Spleen (tissue), 13 donors: ENCODE measurements around the gene PPAT. TPM values are rescaled to one million over a fixed set of nuclear protein-coding genes. Genes with fewer than 3 reads are reported as not detected.

Source experiments
- DNase-seq: peaks from one replicate; pipeline ENCODE4 v3.0.0-alpha.2; 2020
- H3K27ac ChIP-seq, 8 donors: fragments of 200-600 bp; sonication (generic) in 7 of 8; 1 replicate in 4 of 8; 2 replicates in 4 of 8; pipeline versions ENCODE4 v1.5.0 to v1.8.0; 2016 to 2021; ENCODE audit warnings: inconsistent platforms in 4 of 8, mild to moderate bottlenecking in 4 of 8, moderate library complexity in 1 of 8
- H3K27me3 ChIP-seq, 7 donors: fragments of 200-600 bp; sonication (generic) in 6 of 7; replicated peaks in 1 of 7; 1 replicate in 4 of 7; 2 replicates in 3 of 7; pipeline versions ENCODE4 v1.5.0 to v1.8.0; 2016 to 2021; ENCODE audit warnings: inconsistent platforms in 3 of 7, mild to moderate bottlenecking in 1 of 7
- H3K36me3 ChIP-seq, 6 donors: fragments of 200-600 bp; sonication (generic) in 5 of 6; 1 replicate in 4 of 6; 2 replicates in 2 of 6; pipeline versions ENCODE4 v1.5.0 to v1.8.0; 2016 to 2021; ENCODE audit warnings: inconsistent platforms in 2 of 6
- H3K4me1 ChIP-seq, 6 donors: fragments of 200-600 bp; sonication (generic) in 5 of 6; 1 replicate in 3 of 6; 2 replicates in 3 of 6; pipeline versions ENCODE4 v1.5.0 to v1.8.0; 2016 to 2021; ENCODE audit warnings: inconsistent platforms in 3 of 6
- H3K4me3 ChIP-seq, 8 donors: fragments of 200-600 bp; sonication (generic) in 7 of 8; 1 replicate in 4 of 8; 2 replicates in 4 of 8; pipeline versions ENCODE4 v1.5.0 to v1.8.0; 2016 to 2021; ENCODE audit warnings: inconsistent platforms in 4 of 8, mild to moderate bottlenecking in 4 of 8, moderate library complexity in 2 of 8
- H3K9me3 ChIP-seq, 8 donors: fragments of 200-600 bp; sonication (generic) in 7 of 8; 1 replicate in 4 of 8; 2 replicates in 4 of 8; pipeline versions ENCODE4 v1.5.0 to v1.8.0; 2016 to 2021; ENCODE audit warnings: inconsistent platforms in 4 of 8
- POLR2A ChIP-seq, 3 donors: fragments of 450-650 bp; IDR thresholded peaks; one replicate each; pipeline ENCODE4 v1.5.1; 2017; ENCODE audit warnings: antibody characterized with exemption in 3 of 3, mild to moderate bottlenecking in 1 of 3
- POLR2AphosphoS5 ChIP-seq, 3 donors: sonication (generic); formaldehyde crosslinking; IDR thresholded peaks; one replicate each; pipeline ENCODE4 v1.5.1; 2017; ENCODE audit warnings: antibody characterized with exemption in 3 of 3
- WGBS, 5 donors: extraction: QIAGEN DNeasy Blood & Tissue Kit in 3 of 5; methylation state at CpG; one replicate each; pipeline versions ENCODE4 v1.1.5 to v1.1.7; 2013 to 2018; 5-methylcytosine and 5-hydroxymethylcytosine counted together
- intact Hi-C: fragments of 100-400 bp; cut with DNase I; formaldehyde crosslinking; loops from one replicate; pipeline ENCODE4 v1.15.0; 2023; ENCODE audit warnings: low total_unique reads
- long read RNA-seq, 2 donors: transcript quantifications; one replicate each; lab custom pipeline, GENCODE V29; 2026
- polyA plus RNA-seq, 3 donors: library from polyadenylated mRNA; stranded (reverse); fragments of 200-250 nt; gene quantifications; one replicate each; pipeline ENCODE4 v1.2.1, GENCODE V29; 2013
- total RNA-seq, 7 donors: library from RNA; depleted of rRNA in 3 of 7; stranded (reverse); fragments of >200 nt in 3 of 7; fragmentation: NEBNext Ultra II Directional in 4 of 7; extraction: Animal tissue kit (Norgen Biotek cat#: 25700) in 4 of 7; gene quantifications; one replicate each; pipeline versions ENCODE4 v1.1.0 to v1.2.1, GENCODE V29; 2016 to 2021
- TF ChIP-seq, protein P1 (sequence below), 11 experiments: fragments of 200-600 bp in 7 of 11; fragments of 450-650 bp in 4 of 11; sonication (generic) in 4 of 11; IDR thresholded peaks in 8 of 11; conservative IDR thresholded peaks in 3 of 11; 1 replicate in 7 of 11; 2 replicates in 4 of 11; pipeline versions ENCODE4 v1.4.0 to v1.8.0; 2016 to 2021; ENCODE audit warnings: antibody characterized with exemption in 11 of 11, inconsistent platforms in 4 of 11, mild to moderate bottlenecking in 1 of 11
- donor health status: healthy with polysubstance abuse.
- donor health status: DM: no; HTN: no; CAD: no; lungs with moderate emphysema.
- donor health status: DM: no; HTN: no; CAD: no.
- donor health status: Bipolar disorder and iron deficiency.
- donor health status: healthy.
- donor health status: DM: no; HTN: no; CAD: no.
- donor health status: DM: yes; HTN: yes; CAD: no.

Gene PPAT
- total RNA-seq (10 to 100 TPM in 3 of 7 donors, 1 to 10 TPM in 4; 5.7 to 10.6 (median 9.2) TPM), polyA plus RNA-seq (1 to 10 TPM; 2.7 to 5.2 (median 5.1) TPM)
- long read RNA-seq, donor 1, full-length matches to known transcripts = 8 of 8 reads
- long read RNA-seq, donor 1, partial matches to known transcripts = 0 of 8 reads
- long read RNA-seq, donor 1, other reads (novel, unspliced or antisense) = 0 of 8 reads
- long read RNA-seq, donor 2, full-length matches to known transcripts = 3 of 3 reads
- long read RNA-seq, donor 2, partial matches to known transcripts = 0 of 3 reads
- long read RNA-seq, donor 2, other reads (novel, unspliced or antisense) = 0 of 3 reads

DNA sequence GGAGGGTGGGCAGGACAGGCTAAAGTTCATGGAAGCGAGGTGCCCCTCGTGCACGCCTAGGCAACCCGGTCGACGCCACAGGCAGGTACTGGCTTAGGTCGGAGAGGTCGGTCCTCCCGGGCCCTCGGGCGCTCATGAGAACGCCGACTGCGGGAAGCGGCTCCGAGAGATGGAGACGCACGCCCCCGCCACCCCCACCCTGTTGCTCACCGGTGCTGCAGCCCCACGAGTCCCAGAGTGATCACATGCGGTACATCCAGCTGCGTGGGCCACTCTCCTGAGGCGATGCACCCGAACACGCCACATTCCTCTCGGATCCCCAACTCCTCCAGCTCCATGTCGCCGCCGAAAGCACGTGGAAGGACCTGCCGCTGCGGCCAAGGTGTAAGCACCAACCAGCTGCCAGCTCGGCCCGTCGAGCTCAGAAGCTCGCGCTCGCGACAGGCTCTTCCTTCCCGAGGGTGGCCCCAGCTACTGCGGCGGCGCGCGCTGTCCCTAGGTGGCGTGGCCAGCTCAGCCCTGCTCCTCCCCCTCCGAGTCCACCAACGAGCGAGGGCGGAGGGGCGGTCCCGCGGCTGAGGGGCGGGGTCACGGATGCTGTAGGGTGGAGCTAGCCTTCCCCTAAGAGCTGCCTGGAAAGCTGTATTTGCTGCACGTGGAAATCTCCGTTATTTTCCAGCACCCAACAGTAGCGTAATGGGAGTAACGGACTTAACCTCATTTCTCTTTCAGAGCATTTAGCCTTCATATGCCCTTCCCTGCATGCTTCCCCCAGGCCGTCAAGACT lies at the start of gene PPAT:
Gene PPAT, minus strand, starts transcription at position 476 of the 787 bp plus-strand sequence. Its CDS starts 138 bp downstream, at position 338.
- H3K4me3 ChIP-seq = peak within 1 kb of the TSS; percentile 79 to 92 (median 86)
- 0 to 1% (median 0%) methylated on average over 19 to 61 of the region's 61 CpGs for WGBS, 5 donors
- peak; percentile 100 for DNase-seq
- H3K36me3 ChIP-seq = no peaks in the 10 kb centered on the region
- no peaks in the 10 kb centered on the region for H3K9me3 ChIP-seq
- peak within 1 kb of the TSS; percentile 91 to 97 (median 96) for H3K27ac ChIP-seq
- TF ChIP-seq POLR2A (IDR thresholded peaks at IDR 0.05) (peak in 1 of 3 donors; percentile 48), POLR2AphosphoS5 (IDR thresholded peaks at IDR 0.05) (peak; percentile 89 to 93 (median 93))
- TF ChIP-seq, protein P1, sequence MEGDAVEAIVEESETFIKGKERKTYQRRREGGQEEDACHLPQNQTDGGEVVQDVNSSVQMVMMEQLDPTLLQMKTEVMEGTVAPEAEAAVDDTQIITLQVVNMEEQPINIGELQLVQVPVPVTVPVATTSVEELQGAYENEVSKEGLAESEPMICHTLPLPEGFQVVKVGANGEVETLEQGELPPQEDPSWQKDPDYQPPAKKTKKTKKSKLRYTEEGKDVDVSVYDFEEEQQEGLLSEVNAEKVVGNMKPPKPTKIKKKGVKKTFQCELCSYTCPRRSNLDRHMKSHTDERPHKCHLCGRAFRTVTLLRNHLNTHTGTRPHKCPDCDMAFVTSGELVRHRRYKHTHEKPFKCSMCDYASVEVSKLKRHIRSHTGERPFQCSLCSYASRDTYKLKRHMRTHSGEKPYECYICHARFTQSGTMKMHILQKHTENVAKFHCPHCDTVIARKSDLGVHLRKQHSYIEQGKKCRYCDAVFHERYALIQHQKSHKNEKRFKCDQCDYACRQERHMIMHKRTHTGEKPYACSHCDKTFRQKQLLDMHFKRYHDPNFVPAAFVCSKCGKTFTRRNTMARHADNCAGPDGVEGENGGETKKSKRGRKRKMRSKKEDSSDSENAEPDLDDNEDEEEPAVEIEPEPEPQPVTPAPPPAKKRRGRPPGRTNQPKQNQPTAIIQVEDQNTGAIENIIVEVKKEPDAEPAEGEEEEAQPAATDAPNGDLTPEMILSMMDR (IDR thresholded peaks at IDR 0.05 in 8 of 11, conservative IDR thresholded peaks at IDR 0.05 in 3 of 11) = peak; percentile 37 to 78 (median 65)
- intact Hi-C loops = no loop called here
- no peaks in the 10 kb centered on the region for H3K27me3 ChIP-seq
- H3K4me1 ChIP-seq = peaks cover 9 to 57% (median 32%) of the 10 kb centered on the region in 6 donors

GRCh38 chr4:56480691-56481090 lies 45.3 kb upstream of the PPAT start:
- Histone ChIP-seq H3K9me3 (no peaks in the 10 kb centered on the region), H3K4me3 (no peak overlapping the region), H3K27me3 (no peaks in the 10 kb centered on the region), H3K4me1 (no peaks in the 10 kb centered on the region), H3K27ac (no peak overlapping the region), H3K36me3 (peaks cover under 1 to 100% (median 95%) of the 10 kb centered on the region in 6 donors)
- DNase-seq = no peak
- 68 to 91% (median 83%) methylated on average over 3 of the region's 3 CpGs for WGBS, 5 donors
- no peak for TF ChIP-seq POLR2A (IDR thresholded peaks at IDR 0.05)
- TF ChIP-seq, protein P1 (IDR thresholded peaks at IDR 0.05 in 8 of 11, conservative IDR thresholded peaks at IDR 0.05 in 3 of 11) = no peak
- TF ChIP-seq POLR2AphosphoS5 (IDR thresholded peaks at IDR 0.05) = no peak
- intact Hi-C loops = no loop called here

GRCh38 chr4:56477192-56477702 lies 41.8 kb upstream of the PPAT start:
- Histone ChIP-seq H3K27me3 (no peaks in the 10 kb centered on the region), H3K36me3 (peaks cover 0 to 100% (median 96%) of the 10 kb centered on the region in 6 donors), H3K4me1 (no peaks in the 10 kb centered on the region), H3K27ac (no peak overlapping the region), H3K4me3 (no peak overlapping the region), H3K9me3 (no peaks in the 10 kb centered on the region)
- DNase-seq = no peak
- TF ChIP-seq POLR2AphosphoS5 (IDR thresholded peaks at IDR 0.05) (no peak), POLR2A (IDR thresholded peaks at IDR 0.05) (no peak)
- TF ChIP-seq, protein P1 (IDR thresholded peaks at IDR 0.05 in 8 of 11, conservative IDR thresholded peaks at IDR 0.05 in 3 of 11) = no peak
- intact Hi-C loops = no loop called here
- WGBS, 5 donors = 95 to 99% (median 97%) methylated on average over 5 of the region's 5 CpGs
